ENCODE data around the gene TRIP4.

Gene TRIP4

GRCh38 chr15:64447536-64448315, 60.1 kb downstream of the TRIP4 start:
- DNase-seq (ENCODE audit: low read depth) = no peak

DNA sequence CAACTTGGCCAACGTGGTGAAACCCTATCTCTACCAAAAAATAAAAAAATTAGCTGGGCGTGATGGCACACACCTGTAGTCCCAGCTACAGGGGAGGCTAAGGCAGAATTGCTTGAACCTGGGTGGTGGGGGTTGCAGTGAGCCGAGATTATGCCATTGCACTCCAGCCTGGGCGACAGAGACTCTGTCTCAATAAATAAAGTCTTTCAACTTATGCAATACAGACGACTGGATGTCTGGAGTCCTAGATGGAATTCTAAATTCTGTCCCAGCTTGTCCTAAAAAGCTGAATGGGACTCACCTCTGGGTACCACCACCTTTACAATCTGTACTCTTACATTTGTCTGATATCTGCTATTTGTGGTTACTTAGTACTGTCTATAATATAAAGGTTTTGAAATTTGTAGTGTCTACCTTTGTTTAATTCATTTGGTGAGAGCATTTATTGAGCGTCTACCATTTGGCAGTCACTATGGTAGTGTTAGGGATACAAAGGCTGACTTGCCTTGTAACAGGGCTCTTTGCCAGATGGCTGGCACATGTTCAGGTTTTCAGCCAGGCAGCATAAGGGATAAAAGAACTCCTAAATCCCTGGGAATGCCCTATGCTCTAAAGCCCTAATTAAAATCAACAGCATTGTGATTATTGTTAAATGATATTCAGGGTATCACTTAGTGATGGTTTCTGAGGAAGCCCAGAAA, 65.5 kb downstream of the TRIP4 start:
- DNase-seq (ENCODE audit: low read depth) = no peak

DNA sequence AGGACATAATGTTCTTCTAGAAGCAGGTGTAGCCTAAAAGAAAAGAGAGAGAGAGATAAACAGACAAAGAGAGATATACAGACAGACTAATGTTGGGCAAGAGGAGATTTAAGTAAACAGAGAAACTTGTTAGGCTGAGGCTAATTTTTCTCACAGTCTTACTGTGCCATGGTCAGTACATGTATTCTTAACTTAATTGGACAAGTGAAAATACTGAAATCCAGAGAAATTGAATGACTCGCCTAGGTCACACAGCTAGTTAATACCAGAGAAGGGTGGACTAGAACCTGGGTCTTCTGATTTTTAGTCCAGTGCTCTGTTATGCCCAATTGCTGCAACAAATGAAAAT, 66.0 kb downstream of the TRIP4 start:
- DNase-seq (ENCODE audit: low read depth) = no peak

DNA sequence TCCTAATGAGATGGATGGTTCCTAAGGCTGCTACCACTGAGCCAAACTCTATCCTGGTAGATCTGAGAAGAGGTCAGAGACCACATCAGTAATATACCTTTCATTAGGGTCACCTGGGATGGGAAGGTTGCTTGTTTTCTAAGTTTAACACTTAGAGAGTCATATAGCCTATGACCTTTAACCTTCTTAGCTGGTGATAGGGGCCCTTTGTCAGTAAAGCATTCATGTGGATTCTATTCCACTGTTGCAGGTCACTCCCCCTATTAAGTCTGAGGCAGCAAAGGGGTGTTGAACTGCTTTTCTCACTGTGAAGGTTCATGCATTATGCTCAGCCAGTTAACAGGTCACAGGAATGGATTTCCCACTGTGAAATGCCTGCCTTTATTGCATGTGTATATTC, 66.6 kb downstream of the TRIP4 start:
- no peak for DNase-seq (ENCODE audit: low read depth)

GRCh38 chr15:64455961-64456371, 68.3 kb downstream of the TRIP4 start:
- no peak for DNase-seq (ENCODE audit: low read depth)

DNA sequence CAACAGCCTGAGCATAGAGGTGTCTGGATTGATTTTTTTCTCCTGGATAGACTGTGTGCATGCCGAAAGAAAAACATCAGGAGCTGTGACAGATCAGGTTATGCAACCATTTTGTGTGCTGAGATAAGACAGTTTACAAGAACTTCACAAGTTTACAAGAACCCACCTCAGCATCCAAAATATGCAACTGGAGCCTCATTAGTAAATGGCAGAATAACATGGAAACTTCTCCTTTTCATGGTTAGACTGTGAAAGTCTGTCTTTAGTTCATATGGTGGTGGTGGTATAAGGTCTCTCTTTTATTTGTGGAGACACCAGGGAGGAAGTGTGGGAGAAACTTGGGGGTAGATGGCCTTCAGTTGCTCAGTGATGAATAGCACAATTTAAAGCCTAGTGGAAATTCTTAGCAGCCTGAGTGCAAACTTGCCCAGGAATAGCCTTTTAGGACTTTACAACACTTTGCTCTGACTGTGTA, 69.0 kb downstream of the TRIP4 start:
- no peak for DNase-seq (ENCODE audit: low read depth)

- DNase-seq (ENCODE audit: low read depth) = no peak
Measured at GRCh38 chr15:64459066-64459781, 71.6 kb downstream of the TRIP4 start.

DNA sequence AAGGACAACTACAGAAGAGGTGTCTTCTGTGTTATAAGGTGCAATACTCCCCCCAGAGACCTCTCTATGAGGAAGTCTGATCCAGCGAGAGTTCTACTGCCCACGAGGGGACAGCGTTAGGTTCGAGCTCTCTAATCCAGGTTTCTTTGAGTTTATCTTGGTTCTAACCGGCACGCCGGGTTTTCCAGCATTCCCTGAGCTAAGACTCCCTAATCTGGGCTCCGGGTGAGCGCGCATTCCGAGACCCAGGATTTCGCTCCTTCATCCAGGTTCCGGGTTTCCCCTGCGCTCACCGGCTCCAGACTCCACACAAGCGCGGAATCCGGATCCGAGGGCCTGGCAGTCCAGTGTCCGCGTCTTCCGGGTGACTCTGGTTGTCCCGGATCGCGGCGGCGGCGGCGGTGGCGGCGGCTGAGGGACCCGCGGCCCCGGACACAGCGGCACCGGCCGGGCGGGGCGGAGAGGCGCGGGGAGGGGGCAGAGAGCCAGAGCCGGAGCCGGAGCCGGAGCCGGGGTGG, 72.6 kb downstream of the TRIP4 start, which contains the start of gene ZNF609:
TSS of gene ZNF609 (plus strand) at position 373 of the 518 bp plus-strand sequence. CDS start 38,842 bp downstream, outside the sequence.
- DNase-seq (ENCODE audit: low read depth) = peak; percentile 72

DNA sequence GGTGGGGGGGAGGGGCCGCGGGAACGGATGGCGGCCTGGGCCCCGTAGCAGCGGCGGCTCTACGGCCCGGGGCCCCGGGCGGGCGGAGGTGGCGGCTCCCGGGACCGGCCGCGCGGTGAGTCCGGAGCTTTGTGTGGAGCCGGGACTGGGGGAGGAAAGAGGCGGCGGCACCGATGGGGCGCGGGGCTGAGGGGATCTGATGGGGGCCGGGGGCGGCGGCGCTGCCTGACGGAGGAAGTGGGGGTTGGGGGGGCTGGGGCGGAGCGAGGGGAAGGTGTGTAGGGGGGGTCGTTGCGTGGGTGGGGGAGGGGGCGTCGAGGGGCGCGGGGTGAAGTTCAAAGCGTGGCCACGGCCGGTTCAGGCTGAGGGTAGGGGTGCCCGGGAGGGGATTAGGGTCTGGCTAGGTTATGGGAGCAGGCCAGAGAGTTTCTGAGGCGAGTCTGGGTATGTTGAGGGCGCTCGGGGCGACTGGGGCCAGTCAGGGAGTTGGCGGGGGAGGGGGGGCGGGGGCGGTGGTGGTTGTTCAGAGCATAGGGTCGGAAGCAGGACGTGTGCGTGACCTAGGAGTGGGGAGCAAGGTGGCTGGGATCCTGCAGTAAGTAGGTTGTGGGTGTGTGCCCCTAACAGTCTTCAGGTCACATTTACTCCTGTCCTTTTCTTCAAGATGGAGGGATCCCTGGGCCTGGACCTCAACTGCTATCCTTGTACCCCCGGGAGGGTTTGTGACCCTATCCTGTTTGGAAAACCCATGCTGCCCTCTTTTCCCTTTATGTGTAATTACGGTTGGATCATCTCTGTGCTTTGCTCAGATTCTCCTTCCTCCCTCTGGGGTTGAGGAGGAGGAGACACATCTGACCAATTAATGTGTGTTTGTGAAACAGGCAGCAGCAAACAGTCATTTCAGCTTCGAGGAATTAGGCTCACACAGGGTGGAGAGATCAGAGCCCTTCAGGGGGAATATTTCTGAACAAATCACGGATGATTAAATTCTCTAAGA, 73.4 kb downstream of the TRIP4 start:
- peak; percentile 2 for DNase-seq (ENCODE audit: low read depth)

DNA sequence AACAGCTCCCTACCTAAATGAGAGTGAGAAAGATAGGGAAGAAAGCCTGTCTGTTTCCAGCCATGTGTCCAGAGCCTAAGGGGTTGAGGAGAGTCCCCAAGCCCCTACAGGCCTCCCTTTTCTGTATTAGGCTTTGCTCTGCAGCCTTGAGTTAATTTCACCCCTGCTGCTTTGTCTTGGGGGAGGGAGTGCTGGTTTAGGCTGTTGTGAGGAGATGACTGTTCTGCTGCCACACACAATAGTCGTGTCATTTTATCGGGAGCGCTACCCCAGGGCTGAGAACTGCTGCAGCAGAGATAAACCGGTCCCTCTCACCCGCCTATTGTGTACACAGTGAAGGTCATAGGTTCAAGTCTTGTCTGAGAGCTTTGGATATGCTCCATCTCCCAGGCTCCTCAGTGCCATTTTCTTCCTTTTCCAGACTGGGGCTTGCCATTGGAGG, 74.1 kb downstream of the TRIP4 start:
- peak; percentile 6 for DNase-seq (ENCODE audit: low read depth)

DNA sequence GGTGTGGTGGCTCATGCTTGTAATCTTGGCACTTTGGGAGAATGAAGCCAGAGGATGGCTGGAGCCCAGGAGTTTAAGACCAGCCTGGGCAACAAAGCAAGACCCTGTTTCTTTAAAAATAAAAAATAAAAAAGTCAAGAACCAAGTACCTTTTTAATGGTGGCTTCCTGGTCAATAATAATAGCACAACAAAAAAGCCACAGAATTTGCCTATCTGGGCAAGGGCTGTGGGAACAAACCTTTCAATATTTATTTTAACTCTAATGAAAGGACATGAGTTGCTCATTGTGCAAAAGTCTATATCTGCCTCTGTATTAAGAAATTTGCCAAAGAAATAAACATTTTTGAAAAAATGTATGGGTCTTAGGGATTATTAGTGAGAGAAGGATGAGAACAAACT, 74.9 kb downstream of the TRIP4 start:
- DNase-seq (ENCODE audit: low read depth) = no peak

DNA sequence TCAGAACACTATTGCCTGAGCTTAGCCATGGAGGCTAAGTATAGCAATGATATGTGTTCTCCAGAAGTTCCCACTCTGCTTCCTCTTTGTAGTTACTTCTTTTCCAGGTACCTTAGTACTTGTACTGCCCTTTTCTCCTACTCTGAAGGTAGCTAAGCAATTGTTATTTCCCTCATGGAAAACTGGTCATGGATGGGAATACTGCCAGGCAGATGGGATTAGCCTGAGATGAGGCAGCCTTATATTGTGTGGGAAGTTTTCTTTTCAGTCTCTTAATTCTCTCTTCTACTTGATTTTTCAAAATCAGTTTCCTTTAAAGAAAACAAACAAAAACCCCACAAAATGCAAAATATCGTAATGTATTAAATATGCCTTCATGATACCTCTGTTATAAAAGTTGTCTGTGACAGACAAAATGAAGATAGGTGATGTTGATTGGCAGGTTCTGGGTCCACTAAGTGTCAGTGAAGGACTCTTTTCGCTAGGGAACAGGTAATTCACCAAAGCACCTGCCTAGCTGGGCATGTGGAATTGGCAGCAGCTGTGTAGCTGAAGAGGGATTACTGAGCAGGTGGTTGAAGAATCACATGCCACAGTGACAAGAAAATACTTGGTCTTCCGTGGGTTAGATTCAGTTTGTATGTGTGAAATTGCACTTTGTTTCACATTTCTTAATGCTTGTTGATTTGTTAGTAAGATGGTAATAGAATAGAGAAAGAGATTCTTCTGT, 76.8 kb downstream of the TRIP4 start:
- DNase-seq (ENCODE audit: low read depth) = no peak

- no peak for DNase-seq (ENCODE audit: low read depth)
Measured at GRCh38 chr15:64466408-64467141, 78.9 kb downstream of the TRIP4 start.

GRCh38 chr15:64472161-64472560, 84.5 kb downstream of the TRIP4 start:
- DNase-seq (ENCODE audit: low read depth) = no peak

GRCh38 chr15:64474846-64475245, 87.2 kb downstream of the TRIP4 start:
- DNase-seq (ENCODE audit: low read depth) = no peak

DNA sequence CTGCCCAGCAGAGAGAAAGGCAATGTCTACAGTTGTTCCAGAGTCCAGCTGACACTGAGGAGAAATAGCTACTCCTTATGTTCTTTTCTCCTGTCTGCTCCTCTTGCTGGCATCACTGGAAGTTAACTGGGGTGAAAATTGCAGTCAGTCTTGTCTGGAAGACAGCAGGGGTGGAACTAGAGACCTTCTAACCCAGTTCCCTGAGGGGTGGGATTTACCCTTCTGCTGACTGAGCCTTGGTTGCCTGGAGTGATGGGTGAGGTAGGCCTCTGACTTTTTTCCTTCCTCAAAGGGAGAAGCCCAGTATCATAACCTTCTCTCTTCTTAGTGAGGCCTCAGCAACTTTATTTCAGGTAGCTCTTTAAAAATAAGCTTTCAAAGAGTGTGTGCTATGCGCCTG, 88.9 kb downstream of the TRIP4 start:
- no peak for DNase-seq (ENCODE audit: low read depth)

GRCh38 chr15:64478863-64479262, 91.2 kb downstream of the TRIP4 start:
- DNase-seq (ENCODE audit: low read depth) = no peak

GRCh38 chr15:64480891-64481290, 93.3 kb downstream of the TRIP4 start:
- DNase-seq (ENCODE audit: low read depth) = no peak

DNA sequence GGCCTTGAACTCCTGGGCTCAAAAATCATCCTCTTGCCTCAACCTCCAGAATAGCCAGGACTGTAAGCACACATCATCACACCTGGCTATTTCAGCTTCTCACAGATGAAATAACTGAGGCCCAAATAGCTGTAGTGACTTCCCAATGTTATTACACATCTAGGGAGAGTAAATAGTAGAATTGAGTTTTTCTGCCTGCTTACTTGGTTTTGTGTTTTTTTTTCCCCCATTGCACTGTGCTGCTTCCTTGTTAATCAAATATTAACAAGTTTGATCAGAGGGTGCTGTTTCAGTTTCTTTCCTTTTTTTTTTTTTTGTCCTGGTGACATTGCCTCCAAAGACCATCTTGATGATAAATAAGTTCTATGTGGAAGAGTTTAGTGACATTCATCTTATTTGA, 96.1 kb downstream of the TRIP4 start:
- DNase-seq (ENCODE audit: low read depth) = no peak

DNA sequence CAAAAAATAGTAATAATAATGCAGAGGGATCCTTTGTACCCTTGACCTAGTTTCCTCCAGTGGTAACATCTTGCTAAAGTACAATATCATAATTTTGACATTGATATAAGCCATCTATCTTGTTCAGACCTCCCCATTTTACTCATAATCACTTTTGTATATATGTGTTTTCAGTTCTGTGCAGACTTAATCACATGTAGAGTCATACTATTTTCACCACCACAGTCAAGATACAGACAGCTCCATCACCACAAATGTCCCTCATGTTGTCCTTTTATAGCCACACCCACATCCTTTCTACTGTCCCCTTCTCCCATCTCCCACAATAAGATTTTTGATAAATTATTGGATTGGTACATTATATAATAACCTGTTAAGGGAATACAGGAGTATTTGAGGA, 98.2 kb downstream of the TRIP4 start:
- DNase-seq (ENCODE audit: low read depth) = no peak
